Endothelial cell of umbilical vein (primary cell): ENCODE measurements around the gene DTD1. TPM values are rescaled to one million over a fixed set of nuclear protein-coding genes. Genes with fewer than 3 reads are reported as not detected.

Experiments used
- BruUV-seq: library from RNA; stranded (reverse); fragments of 400-500 nt; replicated peaks from 2 replicates; lab custom pipeline; 2021; lab: Mats Ljungman, UMichigan
- CTCF ChIA-PET: fragments of 300-600, 350-600 bp; sonication (Branson Sonifier 250); formaldehyde crosslinking; loops from one replicate; lab custom pipeline; 2021; ENCODE audit warnings: antibody characterized with exemption, inconsistent platforms; lab: Charles Lee
- POLR2A ChIA-PET: fragments of 300-600, 350-600 bp; sonication (Branson Sonifier 250); formaldehyde crosslinking; loops from one replicate; lab custom pipeline; 2021; ENCODE audit warnings: antibody characterized with exemption, inconsistent platforms; lab: Charles Lee
- DNase-seq: peaks from one replicate; pipeline ENCODE4 v3.0.0-alpha.2; 2011; ENCODE audit warnings: low read depth, low spot score
- FAIRE-seq: peaks from 2 replicates; lab custom pipeline; 2011; peaks lifted over from hg19 to GRCh38; lab: Jason Lieb, UNC
- H2AFZ ChIP-seq: 2 replicates; pipeline ENCODE4 v1.6.0; 2012; ENCODE audit warnings: low read depth, low read length, control low read depth, inconsistent platforms
- H3K27ac ChIP-seq: 2 replicates; pipeline ENCODE4 v1.5.1; 2011; ENCODE audit warnings: low read depth, mild to moderate bottlenecking, control low read depth, low read length, moderate library complexity; ENCODE audit not compliant: insufficient read depth
- H3K27me3 ChIP-seq, 2 experiments: 2 replicates each; pipeline versions ENCODE4 v1.6.0 to v1.6.1; 2011; ENCODE audit warnings: low read length in 2 of 2, mixed read lengths in 1 of 2; ENCODE audit not compliant: control insufficient read depth in 2 of 2, insufficient read depth in 2 of 2
- H3K36me3 ChIP-seq, 2 experiments: 2 replicates in 1 of 2; 3 replicates in 1 of 2; pipeline ENCODE4 v1.5.1; 2011; ENCODE audit warnings: low read length in 2 of 2, mild to moderate bottlenecking in 1 of 2, moderate library complexity in 1 of 2; ENCODE audit not compliant: control insufficient read depth in 2 of 2, insufficient read depth in 2 of 2; ENCODE audit errors: extremely low read depth in 1 of 2
- H3K4me1 ChIP-seq: 3 replicates; pipeline ENCODE4 v1.5.1; 2011; ENCODE audit warnings: mild to moderate bottlenecking, low read length; ENCODE audit not compliant: control insufficient read depth, insufficient read depth; ENCODE audit errors: extremely low read depth
- H3K4me2 ChIP-seq: 2 replicates; pipeline ENCODE4 v1.6.1; 2011; ENCODE audit warnings: low read length, control low read depth, mixed read lengths; ENCODE audit not compliant: insufficient read depth
- H3K4me3 ChIP-seq, 3 experiments: fragments of 200-600 bp in 1 of 3; sonication (generic), shearing (Covaris generic) in 1 of 3; replicated peaks in 1 of 3; 2 replicates each; pipeline ENCODE4 v1.5.1; 2011 to 2016; ENCODE audit warnings: control low read depth in 3 of 3, low read length in 3 of 3, mild to moderate bottlenecking in 2 of 3, inconsistent platforms in 1 of 3, low read depth in 1 of 3, moderate library complexity in 1 of 3; ENCODE audit not compliant: insufficient read depth in 1 of 3
- H3K79me2 ChIP-seq: 2 replicates; pipeline ENCODE4 v1.6.0; 2012; ENCODE audit warnings: low read length, inconsistent platforms; ENCODE audit not compliant: control insufficient read depth, insufficient read depth
- H3K9ac ChIP-seq: replicated peaks from 2 replicates; pipeline ENCODE3; 2011; ENCODE audit warnings: low read length, control low read depth; ENCODE audit not compliant: insufficient read depth; ENCODE audit errors: extremely low read depth
- H3K9me1 ChIP-seq: replicated peaks from 3 replicates; pipeline ENCODE4 v1.6.0; 2011; ENCODE audit warnings: mild to moderate bottlenecking, low read length; ENCODE audit not compliant: control insufficient read depth, insufficient read depth; ENCODE audit errors: extremely low read depth
- H3K9me3 ChIP-seq: replicated peaks from 2 replicates; pipeline ENCODE4 v1.5.1; 2012; ENCODE audit warnings: low read length, inconsistent platforms; ENCODE audit not compliant: control insufficient read depth, insufficient read depth
- H4K20me1 ChIP-seq: replicated peaks from 2 replicates; pipeline ENCODE3; 2011; ENCODE audit warnings: mild to moderate bottlenecking, low read length; ENCODE audit not compliant: control insufficient read depth, insufficient read depth; ENCODE audit errors: extremely low read depth
- CTCF ChIP-seq, 2 donors: IDR thresholded peaks; 1 replicate in 1 of 2; 2 replicates in 1 of 2; pipeline ENCODE4 v1.5.1; 2011; ENCODE audit warnings: low read length in 2 of 2, mild to moderate bottlenecking in 2 of 2, moderate library complexity in 2 of 2, control low read depth in 1 of 2, inconsistent platforms in 1 of 2, low read depth in 1 of 2; ENCODE audit not compliant: insufficient read depth in 1 of 2; ENCODE audit errors: extremely low read depth in 1 of 2
- EZH2 ChIP-seq: IDR thresholded peaks from 2 replicates; pipeline ENCODE4 v1.6.1; 2012; ENCODE audit warnings: borderline replicate concordance, low read depth, mild to moderate bottlenecking, moderate library complexity, low read length, inconsistent platforms; ENCODE audit not compliant: severe bottlenecking
- FOS ChIP-seq: IDR thresholded peaks from 2 replicates; pipeline ENCODE4 v1.6.1; 2011; ENCODE audit warnings: mild to moderate bottlenecking, low read length, moderate library complexity, borderline replicate concordance; ENCODE audit not compliant: insufficient read depth
- GATA2 ChIP-seq: IDR thresholded peaks from 2 replicates; pipeline ENCODE4 v1.7.0; 2011; ENCODE audit warnings: low read depth, mild to moderate bottlenecking, moderate library complexity, mixed read lengths, low read length; ENCODE audit not compliant: insufficient read length, insufficient read depth
- JUN ChIP-seq: IDR thresholded peaks from 2 replicates; pipeline ENCODE4 v1.6.1; 2011; ENCODE audit warnings: borderline replicate concordance, low read depth; ENCODE audit not compliant: insufficient read length, insufficient read depth
- MAX ChIP-seq: IDR thresholded peaks from 2 replicates; pipeline ENCODE4 v1.6.1; 2011; ENCODE audit not compliant: insufficient read depth, insufficient read length
- MYC ChIP-seq: IDR thresholded peaks from one replicate; pipeline ENCODE4 v1.6.1; 2011; ENCODE audit warnings: mild to moderate bottlenecking, low read depth, low read length
- POLR2A ChIP-seq: IDR thresholded peaks from 2 replicates; pipeline ENCODE4 v1.6.1; 2012; ENCODE audit warnings: low read depth, mild to moderate bottlenecking, control low read depth, low read length
- POLR2AphosphoS5 ChIP-seq: IDR thresholded peaks from 2 replicates; pipeline ENCODE4 v1.6.1; 2012; ENCODE audit warnings: low read depth, mild to moderate bottlenecking, control low read depth, low read length, moderate library complexity; ENCODE audit not compliant: insufficient read depth
- dilution Hi-C: fragments of 300-500 bp; cut with MboI; formaldehyde crosslinking; loops from one replicate; pipeline ENCODE4 v1.15.0; 2019; ENCODE audit warnings: low sequenced_read_pairs; ENCODE audit not compliant: extremely low pct_ligation_motif_present
- intact Hi-C: fragments of 100-400 bp; cut with micrococcal nuclease; formaldehyde crosslinking; loops from one replicate; pipeline ENCODE4 v1.10.0; 2022
- polyA plus RNA-seq, 4 experiments: library from polyadenylated mRNA; depleted of rRNA in 3 of 4; stranded (reverse) in 3 of 4; unstranded in 1 of 4; fragments of >200 nt; gene quantifications; 2 replicates each; pipeline versions ENCODE4 v1.2.1 to v1.2.3, GENCODE V29; 2011 to 2012; ENCODE audit warnings: missing spikeins in 1 of 4
- total RNA-seq: library from RNA; stranded (reverse); gene quantifications from 2 replicates; pipeline ENCODE4 v1.2.3, GENCODE V29; 2021

DTD1 gene
- total and polyA plus RNA-seq, 2 donors (not counting 3 experiments of a cell fraction or from before 2014, with no cell fraction given) = 48.2 to 50.8 TPM

GRCh38 chr20:18624948-18625347, 37.1 kb downstream of the DTD1 start:
- Histone ChIP-seq H3K36me3 (no peaks in the 10 kb centered on the region), H3K27me3 (no peaks in the 10 kb centered on the region), H3K79me2 (no peaks in the 10 kb centered on the region), H2AFZ (no peak overlapping the region), H3K9ac (no peak overlapping the region), H3K4me2 (no peak overlapping the region), H3K9me3 (no peaks in the 10 kb centered on the region), H3K9me1 (no peaks in the 10 kb centered on the region), H3K4me3 (no peak overlapping the region), H4K20me1 (no peaks in the 10 kb centered on the region), H3K4me1 (no peaks in the 10 kb centered on the region), H3K27ac (no peak overlapping the region)
- FAIRE-seq = no peak
- no peak for DNase-seq
- dilution Hi-C loops = no loop called here
- TF ChIP-seq MYC = no peak
- no peak for TF ChIP-seq FOS
- TF ChIP-seq POLR2AphosphoS5 = no peak
- TF ChIP-seq CTCF (IDR thresholded peaks at IDR 0.05; ENCODE audit: extremely low read depth in 1 of 2, insufficient read depth in 1 of 2, low read depth in 1 of 2, low read length in 2 of 2) = no peak
- TF ChIP-seq MAX = no peak
- no peak for TF ChIP-seq EZH2
- TF ChIP-seq POLR2A = no peak
- TF ChIP-seq GATA2 = no peak
- no peak for TF ChIP-seq JUN
- POLR2A ChIA-PET = no interaction called here
- intact Hi-C loops = no loop called here
- no TSS peak for BruUV-seq
- CTCF ChIA-PET = no interaction called here
